Mammary epithelial cell (primary cell): Measurements from ENCODE around the gene TMTC3.

Experiments used
- CTCF ChIP-seq, 2 donors: IDR thresholded peaks in 1 of 2; conservative IDR thresholded peaks in 1 of 2; 2 replicates each; pipeline ENCODE4 v1.5.1; 2011 to 2012; ENCODE audit warnings: inconsistent platforms in 2 of 2, low read length in 2 of 2, mild to moderate bottlenecking in 2 of 2, control low read depth in 1 of 2, low read depth in 1 of 2; ENCODE audit not compliant: insufficient read depth in 1 of 2; ENCODE audit errors: extremely low read depth in 1 of 2
- EZH2 ChIP-seq: IDR thresholded peaks from 2 replicates; pipeline ENCODE4 v1.6.1; 2012; ENCODE audit warnings: low read length, inconsistent platforms, borderline replicate concordance

DNA sequence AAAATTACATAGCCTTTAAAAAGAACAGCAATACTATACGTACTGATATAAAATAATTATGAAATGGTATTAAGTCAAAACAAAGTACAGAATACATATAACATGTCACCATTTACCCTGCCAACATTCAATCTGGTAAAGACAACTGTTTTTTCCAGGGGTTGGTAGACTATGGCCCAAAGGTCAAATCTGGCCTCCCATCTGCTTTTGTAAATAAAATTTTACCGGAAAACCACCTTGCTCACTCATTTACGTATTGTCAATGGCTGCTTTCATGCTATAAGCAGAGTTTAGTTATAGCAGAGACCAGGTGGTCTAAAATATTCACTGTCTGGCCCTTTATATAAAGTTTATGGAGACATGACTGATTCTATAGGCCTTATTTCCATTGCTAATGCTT is 14.3 kb upstream of the TMTC3 start:
- no peak for TF ChIP-seq EZH2
- TF ChIP-seq CTCF (conservative IDR thresholded peaks at IDR 0.05 in 1 of 2, IDR thresholded peaks at IDR 0.05 in 1 of 2; ENCODE audit: extremely low read depth in 1 of 2, insufficient read depth in 1 of 2, low read depth in 1 of 2, low read length in 2 of 2): no peak
